ENCODE measurements around the gene BTBD9. TPM values are rescaled to one million over a fixed set of nuclear protein-coding genes. Genes with fewer than 3 reads are reported as not detected.

BTBD9 gene
- total RNA-seq, 4 donors from 2014 or later: 10.6 to 16.6 (median 15.1) TPM

DNA sequence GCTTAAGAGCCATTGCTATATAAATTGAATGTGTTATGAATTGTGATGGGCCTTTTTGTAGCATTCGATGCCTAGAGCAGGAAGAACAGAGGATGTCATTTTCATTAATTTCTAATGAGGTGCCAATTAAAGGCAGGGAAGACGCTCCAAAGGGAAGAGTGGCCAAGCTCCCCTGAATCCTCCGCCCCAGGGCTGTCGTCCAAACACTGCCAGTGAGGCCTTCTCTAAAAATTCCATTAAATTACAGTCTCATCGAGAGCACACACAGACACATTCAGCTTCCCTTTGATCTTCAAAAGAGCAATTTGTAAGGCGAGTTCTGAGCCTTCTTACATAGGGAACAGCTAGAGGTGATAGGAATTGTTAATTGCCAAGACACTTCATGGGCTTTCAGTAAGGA lies 520.2 kb downstream of the BTBD9 start:
- intact Hi-C loops (cut with DNase I; ENCODE audit: low total_unique reads): no loop called here
- no peak overlapping the region for H3K4me3 ChIP-seq (ENCODE audit: low read depth, poor library complexity, severe bottlenecking)
- DNase-seq (ENCODE audit: low spot score in 2 of 2): no peak
- TF ChIP-seq, protein P1, sequence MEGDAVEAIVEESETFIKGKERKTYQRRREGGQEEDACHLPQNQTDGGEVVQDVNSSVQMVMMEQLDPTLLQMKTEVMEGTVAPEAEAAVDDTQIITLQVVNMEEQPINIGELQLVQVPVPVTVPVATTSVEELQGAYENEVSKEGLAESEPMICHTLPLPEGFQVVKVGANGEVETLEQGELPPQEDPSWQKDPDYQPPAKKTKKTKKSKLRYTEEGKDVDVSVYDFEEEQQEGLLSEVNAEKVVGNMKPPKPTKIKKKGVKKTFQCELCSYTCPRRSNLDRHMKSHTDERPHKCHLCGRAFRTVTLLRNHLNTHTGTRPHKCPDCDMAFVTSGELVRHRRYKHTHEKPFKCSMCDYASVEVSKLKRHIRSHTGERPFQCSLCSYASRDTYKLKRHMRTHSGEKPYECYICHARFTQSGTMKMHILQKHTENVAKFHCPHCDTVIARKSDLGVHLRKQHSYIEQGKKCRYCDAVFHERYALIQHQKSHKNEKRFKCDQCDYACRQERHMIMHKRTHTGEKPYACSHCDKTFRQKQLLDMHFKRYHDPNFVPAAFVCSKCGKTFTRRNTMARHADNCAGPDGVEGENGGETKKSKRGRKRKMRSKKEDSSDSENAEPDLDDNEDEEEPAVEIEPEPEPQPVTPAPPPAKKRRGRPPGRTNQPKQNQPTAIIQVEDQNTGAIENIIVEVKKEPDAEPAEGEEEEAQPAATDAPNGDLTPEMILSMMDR (IDR thresholded peaks at IDR 0.05): no peak
- no peak for TF ChIP-seq POLR2A (IDR thresholded peaks at IDR 0.05)
- WGBS, 2 donors: 73 to 74% methylated on average over 6 of the region's 6 CpGs

DNA sequence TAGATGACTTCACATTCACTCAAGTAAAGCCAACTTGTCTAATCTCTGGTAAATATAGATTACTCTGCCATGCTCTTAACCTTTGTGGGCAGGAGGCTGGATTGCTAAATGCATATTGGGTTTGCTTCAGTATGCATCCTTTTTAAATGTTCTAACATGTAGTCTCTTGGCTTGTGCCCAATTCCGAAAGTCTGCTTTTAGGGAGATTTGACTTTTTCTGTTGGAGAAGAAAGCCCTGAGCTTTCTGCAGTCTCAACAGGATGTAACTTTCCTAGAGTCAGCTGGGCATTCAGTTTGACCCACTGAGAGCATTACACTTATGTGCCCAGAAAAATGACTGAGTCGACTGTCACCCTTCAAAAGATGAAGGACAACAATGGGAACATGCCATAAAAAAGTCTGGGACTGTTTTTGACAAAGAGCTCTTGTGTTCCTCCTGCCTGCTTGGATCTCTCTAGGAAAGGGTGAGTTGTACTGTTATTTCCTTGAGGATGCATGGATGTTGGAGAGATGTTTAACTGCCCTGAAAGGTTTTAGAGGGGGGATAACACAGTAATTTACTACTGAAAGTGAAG lies 520.9 kb downstream of the BTBD9 start:
- no peak overlapping the region for H3K4me3 ChIP-seq (ENCODE audit: low read depth, poor library complexity, severe bottlenecking)
- intact Hi-C loops (cut with DNase I; ENCODE audit: low total_unique reads): no loop called here
- no peak for DNase-seq (ENCODE audit: low spot score in 2 of 2)
- TF ChIP-seq POLR2A (IDR thresholded peaks at IDR 0.05): no peak
- TF ChIP-seq, protein P1 (IDR thresholded peaks at IDR 0.05): no peak
- WGBS, 2 donors: 50 to 59% methylated on average over 2 of the region's 2 CpGs

Other genes with a start within 250 kb of the BTBD9 start
- 100 to 1,000 TPM in 1 of 4 donors, 10 to 100 TPM in 3; 70.7 to 124 (median 89.6) TPM for gene GLO1, start 63.2 kb upstream of the BTBD9 start, total RNA-seq
- under 1 TPM; 0.02 to 0.19 (median 0.08) TPM for gene DNAH8, start 75.4 kb upstream of the BTBD9 start, total RNA-seq

Measured in lower leg skin (tissue), 4 donors.